Measurements from ENCODE around the gene ACVR2B.

DNA sequence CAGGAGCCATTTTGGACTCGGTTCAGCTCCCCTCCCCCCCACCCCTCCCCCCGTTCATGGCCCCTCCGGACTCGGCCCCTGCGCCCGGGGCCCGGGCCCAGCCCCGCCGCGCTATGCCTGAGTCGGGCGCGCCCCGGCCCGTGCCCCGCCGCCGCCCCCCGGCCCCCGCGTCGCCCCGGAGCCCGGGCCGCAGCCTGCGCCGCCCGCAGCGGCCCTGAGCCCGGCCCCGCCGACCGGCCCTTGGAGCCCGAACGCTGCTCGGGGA is 155 bp downstream of the ACVR2B start:
- TF ChIP-seq, protein P1, sequence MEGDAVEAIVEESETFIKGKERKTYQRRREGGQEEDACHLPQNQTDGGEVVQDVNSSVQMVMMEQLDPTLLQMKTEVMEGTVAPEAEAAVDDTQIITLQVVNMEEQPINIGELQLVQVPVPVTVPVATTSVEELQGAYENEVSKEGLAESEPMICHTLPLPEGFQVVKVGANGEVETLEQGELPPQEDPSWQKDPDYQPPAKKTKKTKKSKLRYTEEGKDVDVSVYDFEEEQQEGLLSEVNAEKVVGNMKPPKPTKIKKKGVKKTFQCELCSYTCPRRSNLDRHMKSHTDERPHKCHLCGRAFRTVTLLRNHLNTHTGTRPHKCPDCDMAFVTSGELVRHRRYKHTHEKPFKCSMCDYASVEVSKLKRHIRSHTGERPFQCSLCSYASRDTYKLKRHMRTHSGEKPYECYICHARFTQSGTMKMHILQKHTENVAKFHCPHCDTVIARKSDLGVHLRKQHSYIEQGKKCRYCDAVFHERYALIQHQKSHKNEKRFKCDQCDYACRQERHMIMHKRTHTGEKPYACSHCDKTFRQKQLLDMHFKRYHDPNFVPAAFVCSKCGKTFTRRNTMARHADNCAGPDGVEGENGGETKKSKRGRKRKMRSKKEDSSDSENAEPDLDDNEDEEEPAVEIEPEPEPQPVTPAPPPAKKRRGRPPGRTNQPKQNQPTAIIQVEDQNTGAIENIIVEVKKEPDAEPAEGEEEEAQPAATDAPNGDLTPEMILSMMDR (IDR thresholded peaks at IDR 0.05): no peak
- no peak for TF ChIP-seq POLR2A (IDR thresholded peaks at IDR 0.05)
